OCI-LY7 (cell line): ENCODE results near the gene MTUS2. TPM values are rescaled to one million over a fixed set of nuclear protein-coding genes. Genes with fewer than 3 reads are reported as not detected.

Experiments used
- BruUV-seq: library from RNA; stranded (reverse); fragments of 400-500 nt; replicated peaks from 2 replicates; lab custom pipeline; 2021; lab: Mats Ljungman, UMichigan
- CTCF ChIA-PET: fragments of 300-600 bp; sonication (Branson Sonifier 250); formaldehyde crosslinking; loops from one replicate; lab custom pipeline; 2022; ENCODE audit warnings: antibody characterized with exemption; ENCODE audit not compliant: unreplicated experiment; lab: Charles Lee
- POLR2A ChIA-PET: fragments of 300-600 bp; sonication (Branson Sonifier 250); formaldehyde crosslinking; loops from one replicate; lab custom pipeline; 2022; ENCODE audit warnings: antibody characterized with exemption; lab: Charles Lee
- DNase-seq: peaks from one replicate; pipeline ENCODE4 v3.0.0-alpha.2; 2015; ENCODE audit warnings: low spot score
- H2AFZ ChIP-seq: fragments of 200-600 bp; sonication (generic), shearing (Covaris generic); 2 replicates; pipeline ENCODE4 v1.6.1; 2014; ENCODE audit warnings: mild to moderate bottlenecking, antibody characterized with exemption, low read length, moderate library complexity
- H3K27ac ChIP-seq: fragments of 200-600 bp; sonication (generic); 2 replicates; pipeline ENCODE4 v1.5.1; 2014; ENCODE audit warnings: mixed run types, low read depth, mild to moderate bottlenecking, moderate library complexity, low read length, inconsistent platforms; ENCODE audit not compliant: poor library complexity, severe bottlenecking
- H3K36me3 ChIP-seq: fragments of 200-600 bp; sonication (generic); 2 replicates; pipeline ENCODE4 v1.6.1; 2014; ENCODE audit warnings: mild to moderate bottlenecking, antibody characterized with exemption, low read length, moderate library complexity, mixed read lengths; ENCODE audit not compliant: insufficient read depth
- H3K4me1 ChIP-seq: fragments of 200-600 bp; sonication (generic); 2 replicates; pipeline ENCODE4 v1.5.1; 2014; ENCODE audit warnings: mild to moderate bottlenecking, low read length; ENCODE audit not compliant: insufficient read depth, poor library complexity, severe bottlenecking
- H3K4me2 ChIP-seq: fragments of 200-600 bp; sonication (generic); 2 replicates; pipeline ENCODE4 v1.6.1; 2014; ENCODE audit warnings: mild to moderate bottlenecking, low read length
- H3K4me3 ChIP-seq: fragments of 200-600 bp; sonication (generic); 2 replicates; pipeline ENCODE4 v1.5.1; 2014; ENCODE audit warnings: mild to moderate bottlenecking, low read depth, low read length; ENCODE audit not compliant: poor library complexity, severe bottlenecking
- H3K79me2 ChIP-seq: fragments of 200-600 bp; sonication (generic); 2 replicates; pipeline ENCODE4 v1.6.1; 2016; ENCODE audit warnings: low read depth, mild to moderate bottlenecking, low read length, moderate library complexity, mixed read lengths; ENCODE audit not compliant: insufficient read depth
- H3K9me2 ChIP-seq: fragments of 200-600 bp; sonication (generic); 2 replicates; pipeline ENCODE4 v1.6.1; 2016; ENCODE audit warnings: mild to moderate bottlenecking, low read length, mixed read lengths; ENCODE audit not compliant: insufficient read depth
- H3K9me3 ChIP-seq: fragments of 200-600 bp; sonication (generic); 2 replicates; pipeline ENCODE4 v1.6.1; 2014; ENCODE audit warnings: mild to moderate bottlenecking, mixed run types, low read length, mixed read lengths
- H4K20me1 ChIP-seq: fragments of 200-600 bp; sonication (generic); 2 replicates; pipeline ENCODE4 v1.6.1; 2014; ENCODE audit warnings: mild to moderate bottlenecking, antibody characterized with exemption, low read length, moderate library complexity, mixed read lengths; ENCODE audit not compliant: insufficient read depth
- EZH2phosphoT487 ChIP-seq: fragments of 200-600 bp; sonication (generic); IDR thresholded peaks from 2 replicates; pipeline ENCODE4 v1.6.1; 2018; ENCODE audit warnings: low read depth, borderline replicate concordance, mild to moderate bottlenecking, mixed run types, antibody characterized with exemption, low read length, moderate library complexity, mixed read lengths
- intact Hi-C: fragments of 100-400 bp; cut with micrococcal nuclease; formaldehyde crosslinking; loops from one replicate; pipeline ENCODE4 v1.10.0; 2022; ENCODE audit not compliant: unreplicated experiment
- total RNA-seq, 2 experiments: library from RNA; depleted of rRNA in 1 of 2; stranded (reverse); fragments of >200 nt in 1 of 2; shearing (Covaris generic) in 1 of 2; gene quantifications; 2 replicates each; pipeline ENCODE4 v1.2.3, GENCODE V29; 2014 to 2022
- TF ChIP-seq, protein P1 (sequence below): fragments of 200-600 bp; sonication (generic); conservative IDR thresholded peaks from 2 replicates; pipeline ENCODE4 v1.5.1; 2014; ENCODE audit warnings: mild to moderate bottlenecking, antibody characterized with exemption, low read length, moderate library complexity, mixed read lengths

Gene MTUS2
- total RNA-seq, 2 experiments from 2014 or later, result 0.16 to 9.8 TPM

DNA sequence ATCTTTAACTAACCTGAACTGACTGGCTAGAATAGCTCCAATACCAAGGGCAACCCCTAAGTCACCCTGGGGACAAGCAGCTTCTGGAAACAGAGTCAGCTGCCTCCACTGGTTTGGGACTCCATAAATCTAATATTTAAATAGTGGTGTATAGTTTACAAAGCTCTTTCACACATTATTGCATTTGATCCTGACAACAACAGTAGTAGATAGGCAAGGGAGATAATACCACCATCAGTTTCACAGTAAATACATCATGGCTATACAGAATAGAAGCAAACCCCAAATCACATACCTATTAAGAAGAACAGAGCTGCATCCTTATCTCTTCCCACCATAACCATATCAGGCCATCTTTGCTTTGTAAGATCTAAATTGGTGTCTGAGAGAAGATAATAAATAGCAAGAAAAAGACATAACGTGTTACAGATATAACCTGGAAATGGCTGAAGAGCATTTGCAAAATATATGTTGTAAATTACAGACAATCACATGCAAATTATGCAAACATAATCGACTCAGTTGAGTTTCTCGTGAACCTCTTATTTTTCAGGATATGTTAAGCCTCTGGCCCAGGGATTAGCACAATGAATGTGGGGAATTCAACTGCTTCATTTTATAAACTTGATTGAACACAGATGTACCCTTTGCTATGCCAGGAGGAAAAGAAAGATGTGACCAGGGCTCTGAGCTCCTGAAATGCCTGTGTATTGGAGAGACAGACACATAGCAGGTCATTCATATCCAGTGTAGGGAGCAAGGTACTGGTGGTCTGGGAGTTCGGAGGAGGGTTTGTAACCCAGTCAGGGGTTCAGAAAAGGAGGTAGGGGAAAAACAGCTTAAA is 632.9 kb downstream of the MTUS2 start:
- Histone ChIP-seq H3K9me3 (no peaks in the 10 kb centered on the region), H3K79me2 (no peaks in the 10 kb centered on the region), H3K4me2 (no peak overlapping the region), H4K20me1 (no peaks in the 10 kb centered on the region), H3K27ac (no peak overlapping the region), H3K4me1 (peaks cover 5% of the 10 kb centered on the region), H2AFZ (no peak overlapping the region), H3K4me3 (no peak overlapping the region), H3K9me2 (no peaks in the 10 kb centered on the region), H3K36me3 (no peaks in the 10 kb centered on the region)
- no peak for TF ChIP-seq EZH2phosphoT487
- TF ChIP-seq, protein P1, sequence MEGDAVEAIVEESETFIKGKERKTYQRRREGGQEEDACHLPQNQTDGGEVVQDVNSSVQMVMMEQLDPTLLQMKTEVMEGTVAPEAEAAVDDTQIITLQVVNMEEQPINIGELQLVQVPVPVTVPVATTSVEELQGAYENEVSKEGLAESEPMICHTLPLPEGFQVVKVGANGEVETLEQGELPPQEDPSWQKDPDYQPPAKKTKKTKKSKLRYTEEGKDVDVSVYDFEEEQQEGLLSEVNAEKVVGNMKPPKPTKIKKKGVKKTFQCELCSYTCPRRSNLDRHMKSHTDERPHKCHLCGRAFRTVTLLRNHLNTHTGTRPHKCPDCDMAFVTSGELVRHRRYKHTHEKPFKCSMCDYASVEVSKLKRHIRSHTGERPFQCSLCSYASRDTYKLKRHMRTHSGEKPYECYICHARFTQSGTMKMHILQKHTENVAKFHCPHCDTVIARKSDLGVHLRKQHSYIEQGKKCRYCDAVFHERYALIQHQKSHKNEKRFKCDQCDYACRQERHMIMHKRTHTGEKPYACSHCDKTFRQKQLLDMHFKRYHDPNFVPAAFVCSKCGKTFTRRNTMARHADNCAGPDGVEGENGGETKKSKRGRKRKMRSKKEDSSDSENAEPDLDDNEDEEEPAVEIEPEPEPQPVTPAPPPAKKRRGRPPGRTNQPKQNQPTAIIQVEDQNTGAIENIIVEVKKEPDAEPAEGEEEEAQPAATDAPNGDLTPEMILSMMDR, result no peak
- CTCF ChIA-PET, result no interaction called here
- BruUV-seq, result no TSS peak
- DNase-seq, result no peak
- intact Hi-C loops, result no loop called here
- POLR2A ChIA-PET, result interaction anchor here (0.9 to 2.2 kb wide), 4 partner anchors 10 to 21 kb away, joined by 3 to 12 read pairs (median 8); no protein-coding TSS in a partner anchor

DNA sequence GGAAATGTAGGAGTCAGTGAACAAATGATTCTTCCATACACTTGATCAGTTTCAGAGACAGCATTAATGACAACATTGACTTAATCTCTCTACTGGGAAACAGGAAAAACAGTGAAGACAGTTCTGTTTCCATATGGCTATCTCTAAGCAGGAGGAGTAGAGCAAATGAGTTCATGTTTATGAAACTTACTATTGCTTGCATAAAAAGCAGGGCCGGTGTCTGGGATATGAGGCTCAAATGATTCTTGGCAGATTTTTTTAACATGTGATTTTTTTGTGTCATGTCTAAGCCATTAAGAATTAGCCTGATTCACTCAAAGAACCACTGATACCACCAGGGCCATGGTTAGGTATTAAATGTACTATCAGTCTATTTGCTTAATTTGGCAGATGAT is 633.5 kb downstream of the MTUS2 start:
- Histone ChIP-seq H2AFZ (no peak overlapping the region), H4K20me1 (no peaks in the 10 kb centered on the region), H3K79me2 (no peaks in the 10 kb centered on the region), H3K9me2 (no peaks in the 10 kb centered on the region), H3K4me3 (no peak overlapping the region), H3K36me3 (no peaks in the 10 kb centered on the region), H3K4me2 (no peak overlapping the region), H3K4me1 (no peaks in the 10 kb centered on the region), H3K27ac (no peak overlapping the region), H3K9me3 (no peaks in the 10 kb centered on the region)
- BruUV-seq, result no TSS peak
- ChIA-PET POLR2A (interaction anchor here (0.6 to 2.2 kb wide), 5 partner anchors 11 to 284 kb away, joined by 3 to 12 read pairs (median 6); no protein-coding TSS in a partner anchor), CTCF (no interaction called here)
- TF ChIP-seq, protein P1, result no peak
- no peak for TF ChIP-seq EZH2phosphoT487
- intact Hi-C loops, result no loop called here
- no peak for DNase-seq
